Measurements from ENCODE around the gene PRAMEF1.

DNA sequence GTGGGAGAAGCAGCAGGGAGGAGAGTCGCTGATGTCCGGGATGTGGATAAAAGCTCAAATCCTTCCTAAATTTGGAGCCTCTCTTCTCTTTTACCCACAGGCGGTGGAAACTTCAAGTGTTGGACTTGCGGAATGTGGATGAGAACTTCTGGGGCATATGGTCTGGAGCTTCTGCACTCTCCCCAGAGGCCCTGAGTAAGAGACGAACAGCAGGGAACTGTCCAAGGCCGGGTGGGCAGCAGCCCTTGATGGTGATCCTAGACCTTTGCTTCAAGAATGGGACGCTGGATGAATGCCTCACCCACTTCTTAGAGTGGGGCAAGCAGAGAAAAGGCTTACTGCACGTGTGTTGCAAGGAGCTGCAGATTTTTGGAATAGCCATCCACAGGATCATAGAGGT lies 15.8 kb upstream of the PRAMEF1 start:
- TF ChIP-seq, protein P1, sequence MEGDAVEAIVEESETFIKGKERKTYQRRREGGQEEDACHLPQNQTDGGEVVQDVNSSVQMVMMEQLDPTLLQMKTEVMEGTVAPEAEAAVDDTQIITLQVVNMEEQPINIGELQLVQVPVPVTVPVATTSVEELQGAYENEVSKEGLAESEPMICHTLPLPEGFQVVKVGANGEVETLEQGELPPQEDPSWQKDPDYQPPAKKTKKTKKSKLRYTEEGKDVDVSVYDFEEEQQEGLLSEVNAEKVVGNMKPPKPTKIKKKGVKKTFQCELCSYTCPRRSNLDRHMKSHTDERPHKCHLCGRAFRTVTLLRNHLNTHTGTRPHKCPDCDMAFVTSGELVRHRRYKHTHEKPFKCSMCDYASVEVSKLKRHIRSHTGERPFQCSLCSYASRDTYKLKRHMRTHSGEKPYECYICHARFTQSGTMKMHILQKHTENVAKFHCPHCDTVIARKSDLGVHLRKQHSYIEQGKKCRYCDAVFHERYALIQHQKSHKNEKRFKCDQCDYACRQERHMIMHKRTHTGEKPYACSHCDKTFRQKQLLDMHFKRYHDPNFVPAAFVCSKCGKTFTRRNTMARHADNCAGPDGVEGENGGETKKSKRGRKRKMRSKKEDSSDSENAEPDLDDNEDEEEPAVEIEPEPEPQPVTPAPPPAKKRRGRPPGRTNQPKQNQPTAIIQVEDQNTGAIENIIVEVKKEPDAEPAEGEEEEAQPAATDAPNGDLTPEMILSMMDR (IDR thresholded peaks at IDR 0.05): no peak
- TF ChIP-seq POLR2A (IDR thresholded peaks at IDR 0.05): no peak
- no peak for TF ChIP-seq POLR2AphosphoS5 (IDR thresholded peaks at IDR 0.05)

Data from breast epithelium (tissue), 3 donors.